ENCODE results near the gene CACHD1.
"Not testable (repeated sequence)": the region's sequence is repeated elsewhere in the genome, so short reads cannot be mapped to it uniquely, and the experiment has no call there.

The CACHD1 gene

GRCh38 chr1:64675718-64676345, 205.9 kb downstream of the CACHD1 start:
- DNase-seq, result peak in 1 of 2 experiments; percentile 1

GRCh38 chr1:64676386-64676785, 206.5 kb downstream of the CACHD1 start:
- DNase-seq, result no peak

- DNase-seq, result no peak
These were observed 207.6 kb downstream of the CACHD1 start for GRCh38 chr1:64677532-64677931.

DNA sequence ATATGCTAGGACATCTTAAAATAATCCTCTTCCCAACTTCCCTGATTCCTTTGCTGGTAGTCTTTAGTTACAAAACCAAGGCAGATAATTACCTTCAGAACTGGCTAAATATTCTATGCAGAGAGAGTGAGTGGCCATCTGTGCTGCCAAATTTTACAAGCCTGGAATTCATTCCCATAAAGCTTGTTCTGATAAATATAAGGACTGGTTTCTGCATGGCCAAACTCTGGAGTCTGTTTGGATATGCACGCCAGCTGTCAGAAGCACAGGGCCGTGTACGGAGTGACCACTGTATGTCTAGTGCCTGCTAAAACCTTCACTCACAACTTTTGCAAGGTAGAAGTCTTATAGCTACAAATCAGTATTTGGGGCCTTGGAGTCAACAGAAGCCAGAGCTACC, 208.4 kb downstream of the CACHD1 start:
- no peak for DNase-seq

GRCh38 chr1:64679177-64679576, 209.2 kb downstream of the CACHD1 start:
- no peak for DNase-seq

DNA sequence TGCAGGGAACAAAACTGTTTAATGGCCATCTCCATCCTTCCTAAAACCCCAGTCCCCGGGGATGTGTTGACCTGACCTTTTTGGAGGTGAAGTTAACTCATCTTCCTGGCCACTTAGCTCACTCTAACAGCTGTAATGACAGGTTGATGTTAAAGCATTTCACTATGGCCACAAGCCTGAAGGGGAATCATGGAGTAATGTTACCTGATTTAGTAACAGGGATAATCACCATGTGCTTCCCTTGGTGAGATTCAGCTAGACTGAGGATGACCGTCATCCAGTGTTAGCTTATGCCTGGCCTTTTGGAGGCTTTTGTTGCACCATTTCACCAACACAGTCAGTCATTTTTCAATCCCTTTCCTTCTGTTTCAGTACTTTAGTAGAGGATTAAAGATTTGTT, 210.7 kb downstream of the CACHD1 start:
- DNase-seq, result no peak

DNA sequence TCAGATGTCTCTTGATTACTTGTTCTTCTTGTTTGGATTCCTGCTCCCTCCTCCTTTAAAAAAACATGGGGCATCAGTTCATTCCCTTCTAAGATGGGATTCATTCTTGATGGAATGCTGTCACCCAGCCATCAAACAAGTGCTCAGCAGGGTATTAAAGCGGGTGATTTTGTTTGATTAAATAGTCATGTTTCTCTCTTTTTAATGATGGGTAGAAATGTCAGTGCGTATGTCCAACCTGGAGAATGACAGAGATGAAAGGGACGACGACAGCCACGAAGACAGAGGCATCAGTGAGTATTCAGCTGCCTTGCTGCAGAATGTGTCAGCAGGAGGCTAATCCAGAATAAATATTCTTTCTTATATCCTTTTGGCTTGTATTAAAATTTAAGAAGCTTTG, 211.1 kb downstream of the CACHD1 start:
- no peak for DNase-seq

DNA sequence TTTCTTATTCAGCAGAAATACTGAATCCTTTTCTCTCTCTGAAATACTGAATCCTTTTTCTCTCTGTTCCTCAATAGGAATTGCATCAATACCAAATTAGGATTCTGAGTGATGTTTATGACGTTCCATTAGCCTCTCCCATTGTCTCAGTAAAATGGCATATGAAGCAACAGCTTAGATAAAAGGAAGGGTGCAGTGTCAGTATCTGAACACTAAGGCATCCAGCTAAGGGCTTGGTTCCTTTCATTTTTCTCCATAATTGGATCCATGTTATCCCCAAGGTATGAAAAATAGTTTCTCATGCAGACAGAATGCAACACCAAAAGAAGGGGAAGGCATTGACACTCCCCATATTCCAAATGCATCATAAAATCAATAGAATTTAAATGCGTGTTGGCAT, 213.5 kb downstream of the CACHD1 start:
- DNase-seq, result no peak

DNA sequence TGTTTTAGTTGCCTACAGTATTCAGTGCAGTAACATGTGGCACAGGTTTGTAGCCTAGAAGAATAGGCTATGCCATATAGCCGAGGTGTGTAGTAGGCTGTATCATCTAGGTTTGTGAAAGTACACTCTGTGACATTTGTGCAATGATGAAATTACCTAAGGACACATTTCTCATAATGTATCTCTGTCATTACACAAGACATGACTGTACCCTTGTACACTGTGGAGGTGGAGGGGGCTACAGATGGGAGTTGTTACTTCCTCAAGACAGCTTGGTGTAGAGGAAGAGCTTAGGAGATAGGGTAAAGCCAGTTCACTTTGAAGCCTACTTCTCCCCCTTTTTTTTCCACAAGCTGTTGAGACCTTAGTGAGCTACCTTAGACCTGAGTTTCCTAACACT, 215.3 kb downstream of the CACHD1 start:
- no peak for DNase-seq

- no peak for DNase-seq
These were observed 215.9 kb downstream of the CACHD1 start for GRCh38 chr1:64685765-64686341.

GRCh38 chr1:64686828-64687724, 217.1 kb downstream of the CACHD1 start:
- peak in 1 of 2 experiments; percentile 14 for DNase-seq

- DNase-seq, result no peak
These were observed 217.9 kb downstream of the CACHD1 start for GRCh38 chr1:64687725-64688327.

DNA sequence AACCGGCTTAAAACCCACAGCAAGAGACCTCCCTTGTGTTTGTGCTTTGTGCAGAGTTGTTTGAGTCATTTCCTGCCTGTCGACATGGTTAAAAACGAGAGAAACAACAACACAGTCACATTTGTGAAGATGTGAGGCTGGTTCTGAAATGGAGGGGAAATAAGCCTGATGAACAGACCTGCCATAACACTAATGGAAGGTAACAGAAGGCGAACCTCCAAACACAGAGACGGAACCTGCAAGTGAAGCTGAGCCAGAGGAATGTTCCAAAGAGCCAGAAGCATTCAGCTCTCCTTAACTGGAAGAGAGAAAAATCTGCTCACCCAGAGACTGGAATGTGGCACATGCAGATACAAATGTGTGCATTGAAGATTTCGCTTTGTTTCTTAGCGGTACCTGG, 221.7 kb downstream of the CACHD1 start:
- DNase-seq, result no peak

DNA sequence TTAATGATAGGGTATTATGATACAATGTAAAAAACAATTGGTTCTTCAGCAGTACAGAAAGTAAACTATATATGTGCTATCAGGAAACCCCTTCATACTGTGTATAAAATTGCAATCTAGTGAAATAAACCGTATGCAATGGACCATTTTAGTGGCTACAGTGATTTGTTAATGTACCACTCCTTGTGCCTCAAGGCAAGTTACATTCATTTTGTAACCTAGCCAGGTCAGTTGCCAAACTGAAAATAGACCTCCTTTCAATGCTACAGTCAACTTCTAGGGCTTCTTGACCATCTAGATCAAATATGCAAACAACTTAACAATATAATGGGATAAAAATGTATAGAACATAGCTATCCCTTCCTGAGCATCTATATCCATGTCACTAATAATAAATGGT, 223.0 kb downstream of the CACHD1 start:
- DNase-seq, result no peak

GRCh38 chr1:64693406-64693805, 223.5 kb downstream of the CACHD1 start:
- DNase-seq, result no peak

DNA sequence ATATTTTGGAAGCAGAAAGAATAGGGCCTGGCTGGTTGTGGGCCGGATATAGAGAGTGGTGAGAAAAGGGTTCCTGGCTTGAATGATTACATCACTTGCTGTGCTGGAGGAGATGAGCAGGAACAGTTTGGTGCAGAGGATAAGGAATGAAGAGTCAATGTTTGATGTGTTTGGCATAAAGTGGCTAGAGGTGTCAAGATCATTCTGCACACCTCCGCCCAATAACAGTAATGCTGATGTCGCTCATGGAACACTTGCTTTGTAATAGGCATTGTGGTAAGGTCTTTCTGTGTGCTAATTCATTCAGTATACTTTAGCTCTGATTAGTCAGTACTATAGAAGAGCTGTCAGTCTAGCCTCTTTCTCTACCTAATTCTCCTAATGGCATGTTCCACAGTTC, 226.9 kb downstream of the CACHD1 start:
- no peak for DNase-seq

GRCh38 chr1:64699327-64699726, 229.4 kb downstream of the CACHD1 start:
- no peak for DNase-seq

DNA sequence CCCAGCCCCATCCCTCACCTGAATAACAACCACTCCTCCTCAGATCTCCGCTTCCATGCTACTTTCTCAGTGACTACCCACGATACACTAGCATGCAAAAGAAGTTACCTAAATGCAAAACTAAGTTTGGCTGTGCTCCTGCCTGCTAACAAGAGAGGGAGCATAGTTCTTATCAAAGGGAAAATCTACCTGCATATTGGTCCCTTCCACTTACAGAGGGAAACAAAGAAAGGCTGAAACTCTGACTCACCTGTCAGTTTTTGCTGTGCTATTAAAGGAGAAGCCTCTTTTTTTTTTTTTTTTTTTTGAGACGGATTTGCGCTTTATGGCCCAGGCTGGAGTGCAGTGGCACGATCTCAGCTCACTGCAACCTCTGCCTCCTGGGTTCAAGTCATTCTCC, 231.1 kb downstream of the CACHD1 start:
- no peak for DNase-seq

DNA sequence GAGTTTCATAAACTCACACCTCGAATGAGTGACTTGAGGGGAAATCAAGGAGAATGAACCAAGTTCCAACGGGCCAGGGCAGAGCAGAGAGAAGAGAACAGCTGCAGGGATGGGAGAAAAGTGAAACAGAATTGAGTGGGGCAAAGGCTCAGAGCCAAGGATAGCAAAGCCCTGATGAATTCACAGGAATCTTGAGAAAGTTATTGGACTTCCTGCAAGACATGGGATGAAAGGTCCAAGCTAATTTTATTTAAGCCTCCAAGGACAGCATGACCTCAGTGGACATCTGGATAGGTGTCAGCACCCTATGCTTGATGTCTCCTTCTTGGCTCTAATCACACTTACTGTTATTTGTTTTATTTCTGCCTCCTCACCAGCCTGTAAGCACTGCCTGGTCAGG, 232.0 kb downstream of the CACHD1 start:
- no peak for DNase-seq

DNA sequence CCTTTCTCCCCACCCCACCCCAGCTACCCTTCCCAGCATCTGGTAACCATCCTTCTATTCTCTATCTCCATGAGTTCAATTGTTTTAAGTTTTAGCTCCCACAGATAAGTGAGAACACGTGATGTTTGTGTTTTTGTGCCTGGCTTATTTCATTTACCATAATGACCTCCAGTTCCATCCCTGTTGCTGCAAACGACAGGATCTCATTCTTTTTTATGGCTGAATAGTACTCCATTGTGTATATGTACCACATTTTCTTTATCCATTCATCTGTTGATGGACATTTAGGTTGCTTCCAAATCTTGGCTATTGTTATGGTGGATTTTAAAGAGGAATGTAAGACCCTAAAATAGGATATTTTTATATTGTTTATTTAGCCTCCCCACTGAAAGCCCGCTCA, 232.7 kb downstream of the CACHD1 start:
- DNase-seq, result not testable (repeated sequence)

DNA sequence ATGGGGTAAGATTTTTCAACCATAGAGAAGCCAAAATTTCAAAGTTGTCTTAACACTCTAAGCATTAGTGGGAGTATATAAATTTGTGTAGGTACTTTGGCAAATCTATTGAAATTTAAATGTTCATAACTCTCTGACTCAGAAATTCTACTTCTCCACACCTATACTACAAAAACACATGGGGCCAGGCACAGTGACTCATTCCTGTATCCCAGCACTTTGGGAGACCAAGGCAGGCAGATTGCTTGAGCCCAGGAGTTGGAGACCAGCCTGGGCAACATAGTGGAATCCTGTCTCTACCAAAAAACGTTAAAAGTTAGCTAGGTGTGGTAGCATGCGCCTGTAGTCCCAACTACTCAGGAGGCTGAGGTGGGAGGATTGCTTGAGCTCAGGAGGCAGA, 233.7 kb downstream of the CACHD1 start:
- DNase-seq, result no peak

- no peak for DNase-seq
These were observed 235.7 kb downstream of the CACHD1 start for GRCh38 chr1:64705591-64705990.

GRCh38 chr1:64711266-64711665, 241.3 kb downstream of the CACHD1 start:
- DNase-seq, result no peak

DNA sequence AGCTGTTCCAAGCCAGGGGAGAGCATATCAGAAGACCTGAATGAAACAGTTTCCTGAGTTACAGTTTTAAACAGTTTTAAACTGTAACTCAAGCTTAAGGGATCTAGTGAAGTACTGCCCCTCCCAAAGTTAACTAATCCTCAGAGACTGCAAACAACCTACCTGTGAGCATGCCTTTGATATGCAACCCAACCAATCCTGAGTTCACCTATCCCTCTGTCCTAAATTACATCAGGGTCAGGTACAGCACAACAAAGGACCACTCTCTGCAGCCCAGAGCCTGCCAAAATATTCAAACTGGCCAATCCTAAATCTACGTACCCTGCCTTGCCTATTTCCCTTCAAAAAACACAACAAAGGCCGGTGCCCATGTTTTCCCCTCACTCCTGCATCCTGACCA, 242.1 kb downstream of the CACHD1 start:
- DNase-seq, result no peak

Measured in SHP77 (cell line).